Measurements from ENCODE around the gene CDCA4. TPM values are rescaled to one million over a fixed set of nuclear protein-coding genes. Genes with fewer than 3 reads are reported as not detected.

The CDCA4 gene
- total and polyA plus RNA-seq, 2 donors (not counting 1 experiment from before 2014, with no cell fraction given), result 6.3 to 11.7 TPM

DNA sequence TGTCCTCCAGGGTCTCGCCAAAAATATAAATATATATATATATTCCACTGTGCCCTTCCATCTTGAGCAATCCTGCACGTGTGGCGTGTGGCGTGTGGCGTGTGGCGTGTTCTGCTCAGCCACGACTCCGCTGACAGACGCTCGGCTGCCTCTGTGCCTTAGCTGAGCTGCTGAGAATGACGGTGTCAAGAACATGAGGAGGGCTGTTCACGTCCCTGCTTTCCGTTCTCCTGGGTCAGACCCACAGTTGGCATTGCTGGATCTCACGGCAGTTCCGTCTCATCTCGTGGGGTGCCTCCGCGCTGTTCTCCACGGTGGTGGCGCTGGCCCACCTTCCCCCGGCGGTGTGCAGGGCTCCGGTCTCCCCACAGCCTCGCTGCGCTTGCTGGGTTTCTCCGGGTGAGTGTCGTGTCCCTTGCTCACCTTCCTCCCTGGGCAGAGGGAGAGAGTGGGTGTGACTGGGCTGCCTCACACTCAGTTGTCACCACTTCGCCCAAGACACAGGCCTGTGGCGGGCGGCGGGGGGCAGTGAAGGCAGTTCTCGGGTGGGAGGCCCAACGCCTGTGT is 34.9 kb upstream of the CDCA4 start:
- Mint-ChIP-seq H3K9me3 (ENCODE audit: insufficient read depth) (no peaks in the 10 kb centered on the region), H3K27me3 (no peaks in the 10 kb centered on the region), H3K27ac (no peak overlapping the region), H3K4me3 (no peak overlapping the region), H3K4me1 (peaks cover 30% of the 10 kb centered on the region)
- intact Hi-C loops (cut with micrococcal nuclease), result no loop called here
- H3K27ac ChIP-seq (ENCODE audit: low read length in 2 of 2), result no peak overlapping the region
- no peak overlapping the region for H3K4me3 ChIP-seq (ENCODE audit: control extremely low read depth in 1 of 5, extremely low read depth in 1 of 5, insufficient read depth in 1 of 5, low read depth in 2 of 5, low read length in 4 of 5)
- H2AFZ ChIP-seq (ENCODE audit: insufficient read depth, low read depth, low read length, poor library complexity, severe bottlenecking), result no peak overlapping the region
- peaks cover 0 to 64% of the 10 kb centered on the region in 2 experiments for H3K36me3 ChIP-seq (replicated peaks in 1 of 2; ENCODE audit: control extremely low read depth in 1 of 2, control insufficient read depth in 1 of 2, extremely low read depth in 1 of 2, insufficient read depth in 2 of 2, low read length in 1 of 2)
- no peak overlapping the region for H3K4me2 ChIP-seq (replicated peaks; ENCODE audit: low read depth, low read length, poor library complexity, severe bottlenecking)
- no peak overlapping the region for H3K9ac ChIP-seq (ENCODE audit: low read length)
- WGBS (ENCODE audit: insufficient coverage), result 93% methylated on average over 30 of the region's 33 CpGs
- H3K9me3 ChIP-seq (ENCODE audit: control extremely low read depth in 1 of 3, control insufficient read depth in 2 of 3, insufficient read depth in 1 of 3, low read length in 2 of 3), result no peaks in the 10 kb centered on the region
- TF ChIP-seq, protein P1, sequence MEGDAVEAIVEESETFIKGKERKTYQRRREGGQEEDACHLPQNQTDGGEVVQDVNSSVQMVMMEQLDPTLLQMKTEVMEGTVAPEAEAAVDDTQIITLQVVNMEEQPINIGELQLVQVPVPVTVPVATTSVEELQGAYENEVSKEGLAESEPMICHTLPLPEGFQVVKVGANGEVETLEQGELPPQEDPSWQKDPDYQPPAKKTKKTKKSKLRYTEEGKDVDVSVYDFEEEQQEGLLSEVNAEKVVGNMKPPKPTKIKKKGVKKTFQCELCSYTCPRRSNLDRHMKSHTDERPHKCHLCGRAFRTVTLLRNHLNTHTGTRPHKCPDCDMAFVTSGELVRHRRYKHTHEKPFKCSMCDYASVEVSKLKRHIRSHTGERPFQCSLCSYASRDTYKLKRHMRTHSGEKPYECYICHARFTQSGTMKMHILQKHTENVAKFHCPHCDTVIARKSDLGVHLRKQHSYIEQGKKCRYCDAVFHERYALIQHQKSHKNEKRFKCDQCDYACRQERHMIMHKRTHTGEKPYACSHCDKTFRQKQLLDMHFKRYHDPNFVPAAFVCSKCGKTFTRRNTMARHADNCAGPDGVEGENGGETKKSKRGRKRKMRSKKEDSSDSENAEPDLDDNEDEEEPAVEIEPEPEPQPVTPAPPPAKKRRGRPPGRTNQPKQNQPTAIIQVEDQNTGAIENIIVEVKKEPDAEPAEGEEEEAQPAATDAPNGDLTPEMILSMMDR (IDR thresholded peaks at IDR 0.05), result no peak
- TF ChIP-seq EZH2 (IDR thresholded peaks at IDR 0.05; ENCODE audit: borderline replicate concordance, insufficient read depth, low read depth, low read length, poor library complexity, severe bottlenecking), result no peak
- H3K79me2 ChIP-seq (ENCODE audit: control insufficient read depth, insufficient read depth, low read length), result peaks cover 39% of the 10 kb centered on the region
- POLR2A ChIA-PET, result no interaction called here
- peaks cover 87% of the 10 kb centered on the region for H4K20me1 ChIP-seq (ENCODE audit: control insufficient read depth, insufficient read depth, low read length, poor library complexity, severe bottlenecking)
- DNase-seq (peak; percentile 19), ATAC-seq (ENCODE audit: low read depth) (no peak)
- CTCF ChIA-PET, result no interaction called here
- H3K4me1 ChIP-seq (ENCODE audit: control insufficient read depth in 2 of 2, insufficient read depth in 2 of 2, low read length in 2 of 2), result peaks cover 24% of the 10 kb centered on the region in 2 donors
- no peaks in the 10 kb centered on the region for H3K27me3 ChIP-seq (replicated peaks in 1 of 4; ENCODE audit: control extremely low read depth in 1 of 4, control insufficient read depth in 3 of 4, insufficient read depth in 4 of 4, low read length in 3 of 4)

DNA sequence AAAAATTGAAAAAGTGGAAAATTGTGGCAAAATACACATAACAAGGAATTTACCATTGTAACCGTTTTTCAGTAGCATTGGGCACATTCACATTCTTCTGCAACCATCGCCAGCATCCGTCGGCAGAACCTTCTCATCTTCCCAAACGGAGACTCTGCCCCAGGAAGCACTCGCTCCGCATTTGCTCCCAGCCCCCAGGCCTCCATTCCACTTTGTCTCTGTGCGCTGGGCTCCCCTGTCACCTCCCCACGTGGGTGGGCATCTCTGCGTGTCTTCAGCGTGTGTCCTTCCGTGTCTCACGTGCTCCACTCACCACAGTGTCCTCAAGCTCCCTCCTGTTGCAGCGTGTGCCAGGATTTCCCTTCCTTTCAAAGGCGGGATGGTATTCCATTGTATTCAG is 34.5 kb upstream of the CDCA4 start:
- TF ChIP-seq, protein P1 (IDR thresholded peaks at IDR 0.05), result no peak
- TF ChIP-seq EZH2 (IDR thresholded peaks at IDR 0.05; ENCODE audit: borderline replicate concordance, insufficient read depth, low read depth, low read length, poor library complexity, severe bottlenecking), result no peak
- Mint-ChIP-seq H3K9me3 (ENCODE audit: insufficient read depth) (no peaks in the 10 kb centered on the region), H3K27ac (peak overlapping the region; percentile 38), H3K4me1 (peaks cover 25% of the 10 kb centered on the region), H3K27me3 (no peaks in the 10 kb centered on the region), H3K4me3 (no peak overlapping the region)
- Histone ChIP-seq H3K4me1 (ENCODE audit: control insufficient read depth in 2 of 2, insufficient read depth in 2 of 2, low read length in 2 of 2) (peaks cover 19% of the 10 kb centered on the region in 2 donors), H4K20me1 (ENCODE audit: control insufficient read depth, insufficient read depth, low read length, poor library complexity, severe bottlenecking) (peaks cover 87% of the 10 kb centered on the region), H3K27me3 (replicated peaks in 1 of 4; ENCODE audit: control extremely low read depth in 1 of 4, control insufficient read depth in 3 of 4, insufficient read depth in 4 of 4, low read length in 3 of 4) (no peaks in the 10 kb centered on the region), H2AFZ (ENCODE audit: insufficient read depth, low read depth, low read length, poor library complexity, severe bottlenecking) (no peak overlapping the region), H3K79me2 (ENCODE audit: control insufficient read depth, insufficient read depth, low read length) (peaks cover 35% of the 10 kb centered on the region), H3K4me3 (ENCODE audit: control extremely low read depth in 1 of 5, extremely low read depth in 1 of 5, insufficient read depth in 1 of 5, low read depth in 2 of 5, low read length in 4 of 5) (no peak overlapping the region), H3K27ac (ENCODE audit: low read length in 2 of 2) (no peak overlapping the region), H3K36me3 (replicated peaks in 1 of 2; ENCODE audit: control extremely low read depth in 1 of 2, control insufficient read depth in 1 of 2, extremely low read depth in 1 of 2, insufficient read depth in 2 of 2, low read length in 1 of 2) (peaks cover 0 to 69% of the 10 kb centered on the region in 2 experiments), H3K9me3 (ENCODE audit: control extremely low read depth in 1 of 3, control insufficient read depth in 2 of 3, insufficient read depth in 1 of 3, low read length in 2 of 3) (no peaks in the 10 kb centered on the region), H3K4me2 (replicated peaks; ENCODE audit: low read depth, low read length, poor library complexity, severe bottlenecking) (no peak overlapping the region), H3K9ac (ENCODE audit: low read length) (no peak overlapping the region)
- intact Hi-C loops (cut with micrococcal nuclease), result no loop called here
- DNase-seq, result peak; percentile 20
- no peak for ATAC-seq (ENCODE audit: low read depth)
- ChIA-PET POLR2A (interaction anchor here (1.0 kb wide), 1 partner anchor 354 kb away, joined by 5 read pairs; no protein-coding TSS in a partner anchor), CTCF (no interaction called here)
- WGBS (ENCODE audit: insufficient coverage), result 96% methylated on average over 13 of the region's 15 CpGs
